ENCODE data around the gene PAK4.

Gene PAK4

GRCh38 chr19:39147480-39147879 lies 21.9 kb downstream of the PAK4 start:
- no peak for DNase-seq

- no peak for DNase-seq
Observed at GRCh38 chr19:39148939-39149529, 23.4 kb downstream of the PAK4 start.

- no peak for DNase-seq
Observed at GRCh38 chr19:39150235-39150634, 24.6 kb downstream of the PAK4 start.

- DNase-seq, result no peak
Observed at GRCh38 chr19:39150807-39151600, 25.4 kb downstream of the PAK4 start.

GRCh38 chr19:39152066-39152465 lies 26.5 kb downstream of the PAK4 start:
- no peak for DNase-seq

GRCh38 chr19:39154100-39154628 lies 28.6 kb downstream of the PAK4 start:
- DNase-seq, result no peak

GRCh38 chr19:39154629-39155100 lies 29.1 kb downstream of the PAK4 start:
- no peak for DNase-seq

GRCh38 chr19:39155114-39155700 lies 29.6 kb downstream of the PAK4 start:
- DNase-seq, result no peak

- DNase-seq, result no peak
Observed at GRCh38 chr19:39155741-39156140, 30.2 kb downstream of the PAK4 start.

GRCh38 chr19:39156326-39157230 lies 31.0 kb downstream of the PAK4 start:
- DNase-seq, result no peak

GRCh38 chr19:39157275-39157996 lies 31.9 kb downstream of the PAK4 start:
- DNase-seq, result no peak

GRCh38 chr19:39157997-39158389 lies 32.4 kb downstream of the PAK4 start:
- no peak for DNase-seq

GRCh38 chr19:39158646-39159260 lies 33.2 kb downstream of the PAK4 start:
- no peak for DNase-seq

- no peak for DNase-seq
Observed at GRCh38 chr19:39160523-39160861, 34.9 kb downstream of the PAK4 start.

- no peak for DNase-seq
Observed at GRCh38 chr19:39160889-39161672, 35.5 kb downstream of the PAK4 start.

GRCh38 chr19:39162441-39163043 lies 37.0 kb downstream of the PAK4 start:
- no peak for DNase-seq

- DNase-seq, result no peak
Observed at GRCh38 chr19:39163621-39164020, 38.0 kb downstream of the PAK4 start.

GRCh38 chr19:39164289-39164688 lies 38.7 kb downstream of the PAK4 start:
- DNase-seq, result no peak

- DNase-seq, result no peak
Observed at GRCh38 chr19:39165857-39166256, 40.3 kb downstream of the PAK4 start.

GRCh38 chr19:39166571-39167391 lies 41.2 kb downstream of the PAK4 start:
- DNase-seq, result no peak
